Measurements from ENCODE around the gene SRD5A3.
"Not testable (repeated sequence)": the region's sequence is repeated elsewhere in the genome, so short reads cannot be mapped to it uniquely, and the experiment has no call there.

SRD5A3 gene

GRCh38 chr4:55340266-55340665 is 5.8 kb upstream of the SRD5A3 start:
- DNase-seq (ENCODE audit: insufficient read length, low spot score) (no peak), FAIRE-seq (no peak)
- no peak for TF ChIP-seq POLR2A (IDR thresholded peaks at IDR 0.05; ENCODE audit: low read depth, low read length)
- TF ChIP-seq SPI1 (IDR thresholded peaks at IDR 0.05; ENCODE audit: low read depth, low read length): no peak
- TF ChIP-seq POU2F2 (IDR thresholded peaks at IDR 0.05; ENCODE audit: low read depth, low read length): no peak
- no peak for TF ChIP-seq PAX5 (IDR thresholded peaks at IDR 0.05; ENCODE audit: insufficient read depth, low read length, severe bottlenecking)
- no peak for TF ChIP-seq TAF1 (IDR thresholded peaks at IDR 0.05; ENCODE audit: low read depth, low read length)
- TF ChIP-seq POLR2AphosphoS5 (IDR thresholded peaks at IDR 0.05; ENCODE audit: low read depth, low read length): no peak

- TF ChIP-seq POLR2AphosphoS5 (IDR thresholded peaks at IDR 0.05; ENCODE audit: low read depth, low read length): no peak
- no peak for TF ChIP-seq SPI1 (IDR thresholded peaks at IDR 0.05; ENCODE audit: low read depth, low read length)
- no peak for TF ChIP-seq POLR2A (IDR thresholded peaks at IDR 0.05; ENCODE audit: low read depth, low read length)
- TF ChIP-seq TAF1 (IDR thresholded peaks at IDR 0.05; ENCODE audit: low read depth, low read length): no peak
- no peak for TF ChIP-seq PAX5 (IDR thresholded peaks at IDR 0.05; ENCODE audit: insufficient read depth, low read length, severe bottlenecking)
- no peak for TF ChIP-seq POU2F2 (IDR thresholded peaks at IDR 0.05; ENCODE audit: low read depth, low read length)
- DNase-seq (ENCODE audit: insufficient read length, low spot score): no peak
- no peak for FAIRE-seq
These were observed 2.2 kb upstream of the SRD5A3 start for GRCh38 chr4:55343887-55344286.

- FAIRE-seq: no peak
- DNase-seq (ENCODE audit: insufficient read length, low spot score): no peak
These were observed 988 bp upstream of the SRD5A3 start for GRCh38 chr4:55345054-55345453.

GRCh38 chr4:55346851-55347255 is 811 bp downstream of the SRD5A3 start:
- no peak for FAIRE-seq
- no peak for TF ChIP-seq PAX5 (IDR thresholded peaks at IDR 0.05; ENCODE audit: insufficient read depth, low read length, severe bottlenecking)
- TF ChIP-seq TAF1 (IDR thresholded peaks at IDR 0.05; ENCODE audit: low read depth, low read length): no peak
- no peak for TF ChIP-seq POLR2AphosphoS5 (IDR thresholded peaks at IDR 0.05; ENCODE audit: low read depth, low read length)
- no peak for TF ChIP-seq POLR2A (IDR thresholded peaks at IDR 0.05; ENCODE audit: low read depth, low read length)
- no peak for TF ChIP-seq POU2F2 (IDR thresholded peaks at IDR 0.05; ENCODE audit: low read depth, low read length)
- TF ChIP-seq SPI1 (IDR thresholded peaks at IDR 0.05; ENCODE audit: low read depth, low read length): no peak
- DNase-seq (ENCODE audit: insufficient read length, low spot score): peak; percentile 12

More at GRCh38 chr4:55345054-55345453, 988 bp upstream of the SRD5A3 start:
- TF ChIP-seq POLR2A (IDR thresholded peaks at IDR 0.05; ENCODE audit: low read depth, low read length): no peak
- TF ChIP-seq PAX5 (IDR thresholded peaks at IDR 0.05; ENCODE audit: insufficient read depth, low read length, severe bottlenecking): no peak
- TF ChIP-seq TAF1 (IDR thresholded peaks at IDR 0.05; ENCODE audit: low read depth, low read length): no peak
- TF ChIP-seq SPI1 (IDR thresholded peaks at IDR 0.05; ENCODE audit: low read depth, low read length): no peak
- TF ChIP-seq POU2F2 (IDR thresholded peaks at IDR 0.05; ENCODE audit: low read depth, low read length): no peak
- TF ChIP-seq POLR2AphosphoS5 (IDR thresholded peaks at IDR 0.05; ENCODE audit: low read depth, low read length): no peak

- no peak for TF ChIP-seq POU2F2 (IDR thresholded peaks at IDR 0.05; ENCODE audit: low read depth, low read length)
- no peak for TF ChIP-seq TAF1 (IDR thresholded peaks at IDR 0.05; ENCODE audit: low read depth, low read length)
- TF ChIP-seq PAX5 (IDR thresholded peaks at IDR 0.05; ENCODE audit: insufficient read depth, low read length, severe bottlenecking): no peak
- TF ChIP-seq SPI1 (IDR thresholded peaks at IDR 0.05; ENCODE audit: low read depth, low read length): no peak
- no peak for TF ChIP-seq POLR2AphosphoS5 (IDR thresholded peaks at IDR 0.05; ENCODE audit: low read depth, low read length)
- no peak for TF ChIP-seq POLR2A (IDR thresholded peaks at IDR 0.05; ENCODE audit: low read depth, low read length)
- FAIRE-seq (no peak), DNase-seq (ENCODE audit: insufficient read length, low spot score) (no peak)
These were observed 1.7 kb downstream of the SRD5A3 start for GRCh38 chr4:55347610-55348228.

GRCh38 chr4:55348466-55348865 is 2.4 kb downstream of the SRD5A3 start:
- no peak for TF ChIP-seq SPI1 (IDR thresholded peaks at IDR 0.05; ENCODE audit: low read depth, low read length)
- TF ChIP-seq POLR2AphosphoS5 (IDR thresholded peaks at IDR 0.05; ENCODE audit: low read depth, low read length): no peak
- TF ChIP-seq POU2F2 (IDR thresholded peaks at IDR 0.05; ENCODE audit: low read depth, low read length): no peak
- TF ChIP-seq POLR2A (IDR thresholded peaks at IDR 0.05; ENCODE audit: low read depth, low read length): no peak
- TF ChIP-seq TAF1 (IDR thresholded peaks at IDR 0.05; ENCODE audit: low read depth, low read length): no peak
- TF ChIP-seq PAX5 (IDR thresholded peaks at IDR 0.05; ENCODE audit: insufficient read depth, low read length, severe bottlenecking): no peak
- no peak for DNase-seq (ENCODE audit: insufficient read length, low spot score)
- FAIRE-seq: no peak

GRCh38 chr4:55350870-55351269 is 4.8 kb downstream of the SRD5A3 start:
- FAIRE-seq: not testable (repeated sequence)

DNA sequence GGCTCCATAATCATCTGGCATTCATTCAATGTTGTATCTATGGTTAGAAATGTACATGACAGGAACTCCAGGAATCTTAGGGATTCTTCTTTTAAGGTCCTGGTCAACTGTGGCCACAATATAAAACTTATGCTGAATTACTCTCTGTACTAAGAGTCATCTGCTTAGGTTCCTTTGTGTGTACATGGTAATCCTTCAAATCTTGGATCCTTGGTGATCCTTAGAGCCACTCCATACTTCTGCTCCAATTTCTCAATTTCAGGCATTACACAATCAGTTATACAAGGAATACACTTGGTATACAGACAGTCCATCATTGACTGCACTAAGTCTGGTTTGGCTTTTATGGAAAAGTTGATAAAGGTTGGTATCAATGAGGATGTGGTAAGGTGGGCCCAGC is 5.8 kb downstream of the SRD5A3 start:
- no peak for DNase-seq (ENCODE audit: insufficient read length, low spot score)
- no peak for FAIRE-seq
- TF ChIP-seq PAX5 (IDR thresholded peaks at IDR 0.05; ENCODE audit: insufficient read depth, low read length, severe bottlenecking) (no peak), POLR2AphosphoS5 (IDR thresholded peaks at IDR 0.05; ENCODE audit: low read depth, low read length) (no peak), TAF1 (IDR thresholded peaks at IDR 0.05; ENCODE audit: low read depth, low read length) (no peak), SPI1 (IDR thresholded peaks at IDR 0.05; ENCODE audit: low read depth, low read length) (no peak), POLR2A (IDR thresholded peaks at IDR 0.05; ENCODE audit: low read depth, low read length) (no peak), POU2F2 (IDR thresholded peaks at IDR 0.05; ENCODE audit: low read depth, low read length) (no peak)

More at GRCh38 chr4:55350870-55351269, 4.8 kb downstream of the SRD5A3 start:
- not testable (repeated sequence) for DNase-seq (ENCODE audit: insufficient read length, low spot score)

GRCh38 chr4:55352726-55353125 is 6.7 kb downstream of the SRD5A3 start:
- FAIRE-seq: no peak
- no peak for DNase-seq (ENCODE audit: insufficient read length, low spot score)
- TF ChIP-seq TAF1 (IDR thresholded peaks at IDR 0.05; ENCODE audit: low read depth, low read length) (no peak), POU2F2 (IDR thresholded peaks at IDR 0.05; ENCODE audit: low read depth, low read length) (no peak), SPI1 (IDR thresholded peaks at IDR 0.05; ENCODE audit: low read depth, low read length) (no peak), PAX5 (IDR thresholded peaks at IDR 0.05; ENCODE audit: insufficient read depth, low read length, severe bottlenecking) (no peak), POLR2AphosphoS5 (IDR thresholded peaks at IDR 0.05; ENCODE audit: low read depth, low read length) (no peak), POLR2A (IDR thresholded peaks at IDR 0.05; ENCODE audit: low read depth, low read length) (no peak)

DNA sequence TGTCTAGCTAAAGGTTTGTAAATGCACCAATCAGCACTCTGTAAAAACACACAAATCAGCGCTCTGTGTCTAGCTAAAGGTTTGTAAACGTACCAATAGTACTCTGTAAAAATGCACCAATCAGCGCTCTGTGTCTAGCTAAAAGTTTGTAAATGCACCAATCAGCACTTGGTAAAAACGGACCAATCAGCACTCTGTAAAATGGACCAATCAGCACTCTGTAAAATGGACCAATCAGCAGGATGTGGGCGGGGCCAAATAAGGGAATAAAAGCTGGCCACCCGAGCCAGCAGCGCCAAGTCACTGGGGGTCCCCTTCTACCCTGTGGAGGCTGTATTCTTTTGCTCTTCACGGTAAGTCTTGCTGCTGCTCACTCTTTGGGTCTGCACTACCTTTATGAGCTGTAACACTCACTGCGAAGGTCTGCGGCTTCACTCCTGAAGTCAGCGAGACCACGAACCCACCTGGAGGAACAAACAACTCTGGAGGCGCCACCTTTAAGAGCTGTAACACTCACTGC is 7.2 kb downstream of the SRD5A3 start:
- DNase-seq (ENCODE audit: insufficient read length, low spot score); FAIRE-seq: not testable (repeated sequence)

Measured in GM12891 (cell line).